SK-N-SH (cell line): Measurements from ENCODE around the gene CACNA1A. TPM values are rescaled to one million over a fixed set of nuclear protein-coding genes. Genes with fewer than 3 reads are reported as not detected.

Experiments
- CTCF ChIA-PET: fragments of 300-600, 350-600 bp; formaldehyde crosslinking; extraction: SDS; loops from one replicate; lab custom pipeline; 2021; lab: Yijun Ruan, JAX
- POLR2A ChIA-PET: fragments of 350-600 bp; sonication (Branson Sonifier 250); formaldehyde crosslinking; extraction: SDS; loops from one replicate; lab custom pipeline; 2020; ENCODE audit warnings: antibody characterized with exemption, inconsistent platforms; lab: Yijun Ruan, JAX
- DNase-seq: peaks from one replicate; pipeline ENCODE4 v3.0.0; 2012
- H2AFZ ChIP-seq: fragments of 200-600 bp; sonication (generic); 2 replicates; pipeline ENCODE4 v1.8.1; 2016; ENCODE audit warnings: antibody characterized with exemption, mild to moderate bottlenecking, low read depth
- H3F3A ChIP-seq: fragments of 200-600 bp; sonication (generic); replicated peaks from 2 replicates; pipeline ENCODE3; 2016; ENCODE audit warnings: antibody characterized with exemption, mild to moderate bottlenecking; ENCODE audit not compliant: insufficient read depth
- H3K27ac ChIP-seq, 2 experiments: fragments of 200-500 bp in 1 of 2; fragments of 200-600 bp in 1 of 2; sonication (Bioruptor generic) in 1 of 2; sonication (generic), shearing (Covaris generic) in 1 of 2; 2 replicates each; pipeline versions ENCODE4 v1.5.1 to v1.6.1; 2014 to 2016; ENCODE audit warnings: low read depth in 2 of 2, inconsistent platforms in 1 of 2, low read length in 1 of 2, mild to moderate bottlenecking in 1 of 2, mixed read lengths in 1 of 2
- H3K27me3 ChIP-seq: fragments of 200-600 bp; sonication (generic), shearing (Covaris generic); 2 replicates; pipeline ENCODE4 v1.6.1; 2016; ENCODE audit warnings: mixed run types; ENCODE audit not compliant: insufficient read depth
- H3K36me3 ChIP-seq, 2 experiments: fragments of 200-500 bp in 1 of 2; fragments of 200-600 bp in 1 of 2; sonication (Bioruptor generic) in 1 of 2; sonication (generic) in 1 of 2; replicated peaks in 1 of 2; 2 replicates each; pipeline versions ENCODE3 to v1.5.1; 2014 to 2016; ENCODE audit warnings: low read length in 1 of 2, mild to moderate bottlenecking in 1 of 2; ENCODE audit not compliant: insufficient read depth in 2 of 2, control insufficient read depth in 1 of 2
- H3K4me1 ChIP-seq, 2 experiments: fragments of 200-500 bp in 1 of 2; fragments of 200-600 bp in 1 of 2; sonication (Bioruptor generic) in 1 of 2; sonication (generic), shearing (Covaris generic) in 1 of 2; 2 replicates each; pipeline versions ENCODE4 v1.5.1 to v1.6.1; 2014 to 2016; ENCODE audit warnings: low read depth in 1 of 2, low read length in 1 of 2, mixed run types in 1 of 2; ENCODE audit not compliant: insufficient read depth in 2 of 2, control insufficient read depth in 1 of 2
- H3K4me2 ChIP-seq: fragments of 200-600 bp; sonication (generic), shearing (Covaris generic); 2 replicates; pipeline ENCODE4 v1.6.1; 2017; ENCODE audit warnings: mixed run types
- H3K4me3 ChIP-seq, 2 experiments: fragments of 200-500 bp in 1 of 2; fragments of 200-600 bp in 1 of 2; sonication (Bioruptor generic) in 1 of 2; sonication (generic), shearing (Covaris generic) in 1 of 2; 2 replicates each; pipeline versions ENCODE4 v1.5.1 to v1.8.1; 2014 to 2016; ENCODE audit warnings: low read depth in 2 of 2, inconsistent platforms in 1 of 2, low read length in 1 of 2, mild to moderate bottlenecking in 1 of 2, mixed read lengths in 1 of 2, moderate library complexity in 1 of 2
- H3K79me2 ChIP-seq: fragments of 200-600 bp; sonication (generic); 2 replicates; pipeline ENCODE4 v1.8.1; 2017; ENCODE audit warnings: mild to moderate bottlenecking; ENCODE audit not compliant: insufficient read depth
- H3K9ac ChIP-seq: fragments of 200-600 bp; sonication (generic); 2 replicates; pipeline ENCODE4 v1.6.1; 2017; ENCODE audit warnings: mixed run types
- H3K9me2 ChIP-seq: fragments of 200-600 bp; sonication (generic); 2 replicates; pipeline ENCODE4 v1.6.1; 2017; ENCODE audit warnings: mixed run types
- H3K9me3 ChIP-seq: fragments of 200-600 bp; sonication (generic); 2 replicates; pipeline ENCODE4 v1.6.1; 2017; ENCODE audit warnings: mixed run types, mild to moderate bottlenecking, moderate library complexity
- H4K20me1 ChIP-seq: fragments of 200-600 bp; sonication (generic); 2 replicates; pipeline ENCODE4 v1.6.1; 2017; ENCODE audit warnings: mild to moderate bottlenecking, mixed run types; ENCODE audit not compliant: insufficient read depth
- CHD2 ChIP-seq: fragments of 150-350 bp; IDR thresholded peaks from 2 replicates; pipeline ENCODE4 v1.6.1; 2018; ENCODE audit warnings: low read length; ENCODE audit not compliant: partially characterized antibody
- EZH2phosphoT487 ChIP-seq: fragments of 200-600 bp; sonication (generic); IDR thresholded peaks from 2 replicates; pipeline ENCODE4 v1.6.1; 2017; ENCODE audit warnings: low read depth, mixed run types, mild to moderate bottlenecking, antibody characterized with exemption, moderate library complexity, borderline replicate concordance
- FOXJ3 ChIP-seq: sonication (generic); formaldehyde crosslinking; IDR thresholded peaks from 2 replicates; pipeline ENCODE4 v1.5.1; 2020; ENCODE audit warnings: mild to moderate bottlenecking, missing genetic modification reagents
- GATA2 ChIP-seq: sonication (generic); formaldehyde crosslinking; IDR thresholded peaks from 2 replicates; pipeline ENCODE4 v1.5.0; 2020; ENCODE audit warnings: mild to moderate bottlenecking, missing genetic modification reagents
- MAX ChIP-seq: IDR thresholded peaks from 2 replicates; pipeline ENCODE4 v1.4.0; 2012; ENCODE audit warnings: low read depth
- NFIC ChIP-seq: IDR thresholded peaks from 2 replicates; pipeline ENCODE4 v1.4.0; 2012; ENCODE audit warnings: borderline replicate concordance
- PBX3 ChIP-seq: IDR thresholded peaks from 2 replicates; pipeline ENCODE4; 2012
- SMC3 ChIP-seq: IDR thresholded peaks from 2 replicates; pipeline ENCODE4 v1.6.1; 2012; ENCODE audit warnings: low read depth, low read length, improper control_type of control experiment
- TEAD4 ChIP-seq: IDR thresholded peaks from 2 replicates; pipeline ENCODE4 v1.4.0; 2012; ENCODE audit warnings: mild to moderate bottlenecking, borderline replicate concordance; ENCODE audit not compliant: insufficient read depth
- USF1 ChIP-seq: IDR thresholded peaks from 2 replicates; pipeline ENCODE4 v1.4.0; 2012; ENCODE audit warnings: low read depth, borderline replicate concordance
- ZBTB33 ChIP-seq: IDR thresholded peaks from 2 replicates; pipeline ENCODE4 v1.4.0; 2012; ENCODE audit warnings: low read depth, borderline replicate concordance
- WGBS: methylation state at CpG from one replicate; pipeline ENCODE4 v1.1.6; 2017; ENCODE audit warnings: low lambda C conversion rate; 5-methylcytosine and 5-hydroxymethylcytosine counted together
- polyA plus RNA-seq, 3 experiments: library from polyadenylated mRNA; depleted of rRNA; stranded (reverse); fragments of >200 nt; gene quantifications; 2 replicates each; pipeline ENCODE4 v1.2.3, GENCODE V29; 2012

The CACNA1A gene
- polyA plus RNA-seq, 1 of the 3 experiments (the other 2 are of a cell fraction) = 1.3 TPM

- no peak for TF ChIP-seq USF1
- no peak for TF ChIP-seq CHD2
- TF ChIP-seq FOXJ3 (CRISPR knock-in tag) = no peak
- TF ChIP-seq SMC3 = no peak
- no peak for TF ChIP-seq GATA2 (CRISPR knock-in tag)
- TF ChIP-seq NFIC = no peak
- no peak for TF ChIP-seq TEAD4
- no peak for TF ChIP-seq MAX
These were observed 204.5 kb downstream of the CACNA1A start (continued) for GRCh38 chr19:13301627-13302334.

GRCh38 chr19:13300421-13301030 lies 205.8 kb downstream of the CACNA1A start:
- no peaks in the 10 kb centered on the region for H3K79me2 ChIP-seq
- 10% methylated on average over 7 of the region's 7 CpGs for WGBS
- peaks cover 85% of the 10 kb centered on the region for H3K27me3 ChIP-seq
- H3K4me2 ChIP-seq = no peak overlapping the region
- no peaks in the 10 kb centered on the region for H3F3A ChIP-seq
- no peak overlapping the region for H3K27ac ChIP-seq
- H3K9ac ChIP-seq = no peak overlapping the region
- H2AFZ ChIP-seq = no peak overlapping the region
- no peak overlapping the region for H3K4me3 ChIP-seq
- no peaks in the 10 kb centered on the region for H3K9me3 ChIP-seq
- no peaks in the 10 kb centered on the region for H3K4me1 ChIP-seq
- TF ChIP-seq PBX3 = no peak
- no peak for TF ChIP-seq ZBTB33
- TF ChIP-seq MAX = no peak
- no peak for TF ChIP-seq EZH2phosphoT487
- H3K36me3 ChIP-seq = no peaks in the 10 kb centered on the region
- no peaks in the 10 kb centered on the region for H3K9me2 ChIP-seq
- POLR2A ChIA-PET = no interaction called here
- no peaks in the 10 kb centered on the region for H4K20me1 ChIP-seq
- CTCF ChIA-PET = no interaction called here
- DNase-seq = no peak
